Colonic mucosa (tissue), 4 donors: ENCODE data around the gene TTLL3. TPM values are rescaled to one million over a fixed set of nuclear protein-coding genes. Genes with fewer than 3 reads are reported as not detected.
"Not testable (repeated sequence)": the region's sequence is repeated elsewhere in the genome, so short reads cannot be mapped to it uniquely, and the experiment has no call there.

Experiments used
- DNase-seq: peaks from one replicate; pipeline ENCODE4 v3.0.0-alpha.2; 2020
- H3K27ac ChIP-seq: fragments of 200-600 bp; one replicate; pipeline ENCODE4 v1.8.0; 2021
- H3K27me3 ChIP-seq: fragments of 200-600 bp; one replicate; pipeline ENCODE4 v1.8.0; 2021
- H3K36me3 ChIP-seq: fragments of 200-600 bp; one replicate; pipeline ENCODE4 v1.8.0; 2021
- H3K4me1 ChIP-seq: fragments of 200-600 bp; one replicate; pipeline ENCODE4 v1.8.0; 2021; ENCODE audit warnings: mild to moderate bottlenecking
- H3K4me3 ChIP-seq: fragments of 200-600 bp; one replicate; pipeline ENCODE4 v1.8.0; 2021
- H3K9ac ChIP-seq, 2 donors: one replicate each; pipeline ENCODE4 v1.7.0; 2013; ENCODE audit warnings: control low read depth in 2 of 2, low read depth in 2 of 2, low read length in 2 of 2
- H3K9me3 ChIP-seq: fragments of 200-600 bp; one replicate; pipeline ENCODE4 v1.8.0; 2021
- intact Hi-C: fragments of 100-400 bp; cut with DNase I; formaldehyde crosslinking; loops from one replicate; pipeline ENCODE4 v1.14.1; 2022
- total RNA-seq, 2 donors: library from RNA; stranded (reverse); fragmentation: NEBNext Ultra II Directional in 1 of 2; extraction: Animal tissue kit (Norgen Biotek cat#: 25700) in 1 of 2; gene quantifications; one replicate each; pipeline ENCODE4 v1.2.1, GENCODE V29; 2021
- TF ChIP-seq, protein P1 (sequence below): fragments of 200-600 bp; IDR thresholded peaks from one replicate; pipeline ENCODE4 v1.8.0; 2022; ENCODE audit warnings: antibody characterized with exemption, mild to moderate bottlenecking
- donor health status: healthy.
- donor health status: DM: no; HTN: no; CAD: no.
- donor health status: DM: no; HTN: no; CAD: no.

TTLL3 gene
- total RNA-seq, 2 donors from 2014 or later = 25.0 to 28.7 TPM

DNA sequence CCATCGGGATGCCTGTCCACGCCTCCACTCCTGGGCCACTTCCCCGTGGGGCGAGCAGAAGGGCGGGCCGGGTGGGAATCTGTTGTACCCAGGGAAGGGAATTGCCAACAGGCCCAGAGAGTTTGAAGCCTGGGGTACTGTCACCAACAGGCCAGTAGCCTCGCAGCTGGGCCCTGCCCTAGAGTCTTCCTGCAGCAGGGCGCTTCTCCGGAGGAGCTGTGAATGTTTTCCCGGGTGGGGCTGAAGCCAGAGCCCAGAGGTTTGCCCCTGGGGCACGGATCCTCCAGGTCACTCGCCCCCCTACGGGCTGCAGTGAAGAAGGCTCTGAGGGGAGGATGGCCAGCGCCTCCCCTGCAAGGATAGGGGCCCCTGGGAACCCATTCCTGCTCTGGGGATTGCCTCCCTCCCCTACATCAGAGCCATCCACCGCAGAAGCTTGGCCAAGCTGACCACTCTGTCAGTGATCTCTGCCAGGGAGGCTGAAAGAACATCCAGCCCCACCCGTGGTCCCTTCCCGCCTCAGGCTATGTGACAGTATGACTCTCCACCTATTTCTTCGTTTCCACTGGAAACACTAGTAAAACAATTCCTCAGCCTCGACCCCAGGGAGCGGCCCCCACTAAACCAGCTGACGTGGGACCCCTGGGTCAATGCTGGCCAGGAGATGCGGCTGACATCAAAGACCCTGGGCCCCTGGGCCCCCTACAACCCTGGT is 53.2 kb downstream of the TTLL3 start:
- Histone ChIP-seq H3K27me3 (no peaks in the 10 kb centered on the region), H3K9ac (peak overlapping the region in 1 of 2 donors; percentile 61), H3K9me3 (no peaks in the 10 kb centered on the region), H3K27ac (no peak overlapping the region), H3K36me3 (no peaks in the 10 kb centered on the region), H3K4me3 (peak overlapping the region; percentile 25), H3K4me1 (no peaks in the 10 kb centered on the region)
- no peak for DNase-seq
- intact Hi-C loops = no loop called here
- TF ChIP-seq, protein P1, sequence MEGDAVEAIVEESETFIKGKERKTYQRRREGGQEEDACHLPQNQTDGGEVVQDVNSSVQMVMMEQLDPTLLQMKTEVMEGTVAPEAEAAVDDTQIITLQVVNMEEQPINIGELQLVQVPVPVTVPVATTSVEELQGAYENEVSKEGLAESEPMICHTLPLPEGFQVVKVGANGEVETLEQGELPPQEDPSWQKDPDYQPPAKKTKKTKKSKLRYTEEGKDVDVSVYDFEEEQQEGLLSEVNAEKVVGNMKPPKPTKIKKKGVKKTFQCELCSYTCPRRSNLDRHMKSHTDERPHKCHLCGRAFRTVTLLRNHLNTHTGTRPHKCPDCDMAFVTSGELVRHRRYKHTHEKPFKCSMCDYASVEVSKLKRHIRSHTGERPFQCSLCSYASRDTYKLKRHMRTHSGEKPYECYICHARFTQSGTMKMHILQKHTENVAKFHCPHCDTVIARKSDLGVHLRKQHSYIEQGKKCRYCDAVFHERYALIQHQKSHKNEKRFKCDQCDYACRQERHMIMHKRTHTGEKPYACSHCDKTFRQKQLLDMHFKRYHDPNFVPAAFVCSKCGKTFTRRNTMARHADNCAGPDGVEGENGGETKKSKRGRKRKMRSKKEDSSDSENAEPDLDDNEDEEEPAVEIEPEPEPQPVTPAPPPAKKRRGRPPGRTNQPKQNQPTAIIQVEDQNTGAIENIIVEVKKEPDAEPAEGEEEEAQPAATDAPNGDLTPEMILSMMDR = no peak

DNA sequence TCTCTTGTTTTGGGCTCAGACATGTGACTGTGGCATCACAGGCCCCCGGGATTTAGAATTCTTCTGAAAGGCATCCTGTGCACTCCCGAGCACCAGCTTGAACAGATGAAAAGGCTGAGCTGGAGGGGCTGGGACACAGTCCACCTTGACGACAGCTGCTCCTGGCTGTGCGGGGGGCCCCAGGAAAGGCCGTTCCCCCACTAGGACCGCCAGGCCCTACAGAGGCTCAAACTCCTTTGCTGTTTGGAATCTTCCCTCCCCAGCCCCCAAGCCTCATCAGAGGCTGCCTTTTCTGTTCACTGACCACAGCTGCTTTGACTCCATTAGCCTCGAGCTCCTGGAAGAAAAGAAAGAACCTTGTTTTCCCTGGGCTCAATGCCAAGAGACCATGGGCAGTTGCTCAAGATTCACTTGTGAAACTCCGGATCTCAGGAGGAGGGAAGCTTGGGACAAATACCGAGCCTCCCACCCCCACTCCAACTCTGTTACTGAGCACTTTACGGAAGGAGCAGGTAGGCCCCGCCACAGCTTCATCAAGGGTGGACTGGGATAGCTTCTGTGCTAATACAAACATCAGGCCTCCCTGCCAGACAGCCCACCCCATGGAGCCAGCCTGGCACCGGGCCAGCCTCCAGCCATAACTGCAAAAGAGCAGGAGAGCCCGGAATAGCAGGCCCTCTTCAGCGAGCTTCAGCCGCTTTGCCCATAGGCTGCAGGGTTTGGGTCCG is 54.3 kb downstream of the TTLL3 start:
- TF ChIP-seq, protein P1 = no peak
- peak; percentile 43 for DNase-seq
- Histone ChIP-seq H3K27ac (no peak overlapping the region), H3K27me3 (no peaks in the 10 kb centered on the region), H3K4me3 (no peak overlapping the region), H3K36me3 (no peaks in the 10 kb centered on the region), H3K4me1 (no peaks in the 10 kb centered on the region), H3K9me3 (no peaks in the 10 kb centered on the region), H3K9ac (no peak overlapping the region)
- intact Hi-C loops = no loop called here

DNA sequence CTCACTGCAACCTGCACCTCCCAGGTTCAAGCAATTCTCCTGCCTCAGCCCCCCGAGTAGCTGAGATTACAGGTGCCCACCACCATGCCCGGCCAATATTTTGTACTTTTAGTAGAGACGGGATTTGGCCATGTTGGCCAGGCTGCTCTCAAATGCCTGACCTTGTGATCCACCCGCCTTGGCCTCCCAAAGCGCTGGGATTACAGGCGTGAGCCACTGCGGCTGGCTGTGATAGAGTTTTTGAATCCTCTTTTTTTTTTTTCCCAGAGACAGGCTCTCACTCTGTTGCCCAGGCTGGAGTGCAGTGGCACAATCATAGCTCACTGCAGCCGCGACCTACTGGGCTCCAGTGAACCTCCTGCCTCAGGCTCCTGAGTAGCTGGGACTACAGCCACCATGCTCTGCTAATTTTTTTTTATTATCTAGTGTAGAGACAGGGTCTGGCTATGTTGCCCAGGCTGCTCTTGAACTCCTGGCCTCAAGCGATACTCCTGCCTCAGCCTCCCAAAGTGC is 55.1 kb downstream of the TTLL3 start:
- intact Hi-C loops, DNase-seq, H3K9ac ChIP-seq, H3K4me3 ChIP-seq, H3K27ac ChIP-seq, H3K4me1 ChIP-seq, H3K27me3 ChIP-seq, H3K9me3 ChIP-seq, H3K36me3 ChIP-seq: not testable (repeated sequence)

DNA sequence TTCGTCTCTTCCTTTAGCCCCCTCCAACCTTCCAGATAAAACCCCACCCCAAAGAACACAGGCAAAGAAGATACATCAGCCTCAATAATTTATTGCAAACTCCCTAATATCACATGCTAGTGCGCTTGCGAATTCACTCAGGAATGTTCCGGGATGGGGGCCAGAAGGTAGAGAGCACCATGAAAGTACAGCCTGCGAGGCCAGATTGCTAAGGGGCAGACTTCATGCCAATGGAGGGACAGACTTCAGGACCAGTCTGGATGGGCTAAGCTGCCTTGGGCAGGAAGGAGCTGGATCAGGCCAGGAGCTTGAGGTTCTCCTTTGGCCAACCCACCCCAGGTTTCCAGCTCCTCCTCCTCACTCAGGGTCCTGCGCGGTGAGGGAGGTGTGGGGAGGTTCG is 56.6 kb downstream of the TTLL3 start:
- no peak for DNase-seq
- H3K27ac ChIP-seq = no peak overlapping the region
- no peak overlapping the region for H3K9ac ChIP-seq
- H3K4me1 ChIP-seq = no peaks in the 10 kb centered on the region
- H3K9me3 ChIP-seq = no peaks in the 10 kb centered on the region
- intact Hi-C loops = no loop called here
- no peaks in the 10 kb centered on the region for H3K36me3 ChIP-seq
- TF ChIP-seq, protein P1 = no peak
- H3K4me3 ChIP-seq = no peak overlapping the region
- H3K27me3 ChIP-seq = no peaks in the 10 kb centered on the region

DNA sequence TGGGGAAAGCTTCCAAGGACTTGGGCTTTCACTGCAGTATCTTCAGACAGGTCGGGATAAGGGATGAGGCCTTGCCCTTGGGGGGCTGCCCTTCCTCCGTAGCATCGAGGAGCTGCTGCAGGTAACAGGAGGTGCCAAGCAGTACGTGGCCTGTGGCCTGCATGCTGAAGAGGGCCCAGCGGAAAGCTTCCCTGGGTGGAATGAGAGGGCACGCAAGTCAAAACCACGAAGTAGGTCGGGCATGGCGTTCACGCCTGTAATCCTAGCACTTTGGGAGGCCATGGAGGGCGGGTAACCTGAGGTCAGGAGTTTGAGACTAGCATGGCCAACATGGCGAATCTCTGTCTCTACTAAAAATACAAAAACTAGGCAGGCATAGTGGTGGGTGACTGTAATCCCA is 57.0 kb downstream of the TTLL3 start:
- TF ChIP-seq, protein P1 = no peak
- H3K27me3 ChIP-seq = no peaks in the 10 kb centered on the region
- no peaks in the 10 kb centered on the region for H3K36me3 ChIP-seq
- H3K27ac ChIP-seq = no peak overlapping the region
- intact Hi-C loops = no loop called here
- no peak overlapping the region for H3K9ac ChIP-seq
- no peaks in the 10 kb centered on the region for H3K9me3 ChIP-seq
- DNase-seq = no peak
- H3K4me3 ChIP-seq = no peak overlapping the region
- no peaks in the 10 kb centered on the region for H3K4me1 ChIP-seq

DNA sequence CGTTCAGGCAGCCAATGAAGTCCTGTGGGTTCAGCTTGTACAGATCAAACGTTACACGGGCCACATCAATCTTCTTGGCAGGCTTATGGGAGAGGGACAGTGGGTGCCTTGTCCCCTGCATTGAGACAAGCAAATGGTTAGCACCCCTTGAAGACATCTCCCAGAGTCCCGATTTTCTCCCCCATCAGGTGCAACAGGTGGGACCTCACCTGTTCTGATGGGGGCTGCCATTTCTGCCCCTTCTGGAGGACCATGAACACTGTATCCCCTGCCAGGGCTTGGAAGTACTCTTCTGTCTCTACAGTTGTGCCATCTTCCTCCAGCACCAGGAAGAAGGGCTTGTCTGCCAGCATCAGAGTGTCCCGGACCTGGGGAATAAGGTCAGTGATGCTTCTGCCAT is 59.9 kb downstream of the TTLL3 start:
- Histone ChIP-seq H3K9ac (no peak overlapping the region), H3K27me3 (no peaks in the 10 kb centered on the region), H3K4me1 (no peaks in the 10 kb centered on the region), H3K36me3 (no peaks in the 10 kb centered on the region), H3K9me3 (no peaks in the 10 kb centered on the region), H3K27ac (no peak overlapping the region), H3K4me3 (no peak overlapping the region)
- TF ChIP-seq, protein P1 = no peak
- intact Hi-C loops = no loop called here
- DNase-seq = no peak
